K562 (cell line): ENCODE data around the gene SZT2. TPM values are rescaled to one million over a fixed set of nuclear protein-coding genes. Genes with fewer than 3 reads are reported as not detected.
A peak's percentile ranks its signal among the peaks of the same experiment; 100 is the strongest.

Source experiments
- ATAC-seq: fragments of 200-7000 bp; cut with Tn5 transposase; 3 replicates; pipeline ENCODE4 v1.9.1; 2020; ENCODE audit warnings: moderate library complexity
- BruUV-seq: library from RNA; stranded (reverse); fragments of 400-500 nt; replicated peaks from 2 replicates; lab custom pipeline; 2021; lab: Mats Ljungman, UMichigan
- CTCF ChIA-PET: fragments of 300-600 bp; formaldehyde crosslinking; extraction: SDS; loops from one replicate; lab custom pipeline; 2021; ENCODE audit warnings: low intra/inter-chr PET ratio; lab: Yijun Ruan, JAX
- POLR2A ChIA-PET: fragments of 300-600, 350-650 bp; sonication (Branson Sonifier 250); formaldehyde crosslinking; extraction: SDS; loops from one replicate; lab custom pipeline; 2021; ENCODE audit warnings: antibody characterized with exemption, inconsistent platforms; lab: Yijun Ruan, JAX
- DNase-seq, 4 experiments: peaks; one replicate each; pipeline versions ENCODE4 v3.0.0 to v3.0.0-alpha.2; 2011 to 2018; ENCODE audit warnings: low spot score in 3 of 4, mixed read lengths in 3 of 4; ENCODE audit errors: extremely low read depth in 1 of 4
- FAIRE-seq: peaks from 2 replicates; lab custom pipeline; 2011; peaks lifted over from hg19 to GRCh38; lab: Jason Lieb, UNC
- H2AFZ ChIP-seq: 2 replicates; pipeline ENCODE4 v1.6.0; 2011; ENCODE audit warnings: low read depth, low read length, control low read depth, inconsistent platforms
- H3K27ac ChIP-seq: fragments of 200-600 bp; 3 replicates; pipeline ENCODE4 v1.8.0; 2011; ENCODE audit warnings: low read depth, mild to moderate bottlenecking, control low read depth, inconsistent platforms, low read length, moderate library complexity, mixed read lengths; ENCODE audit errors: extremely low read depth
- H3K27me3 ChIP-seq, 2 experiments: fragments of 300-600 bp in 1 of 2; 2 replicates in 1 of 2; 3 replicates in 1 of 2; pipeline versions ENCODE4 v1.6.0 to v1.8.0; 2011; ENCODE audit warnings: inconsistent platforms in 2 of 2, low read length in 2 of 2, mild to moderate bottlenecking in 1 of 2, mixed read lengths in 1 of 2, moderate library complexity in 1 of 2; ENCODE audit not compliant: control insufficient read depth in 2 of 2, insufficient read depth in 2 of 2
- H3K36me3 ChIP-seq: fragments of 300-600 bp; 3 replicates; pipeline ENCODE4 v1.8.0; 2011; ENCODE audit warnings: mild to moderate bottlenecking, low read length, inconsistent platforms; ENCODE audit not compliant: control insufficient read depth, insufficient read depth
- H3K4me1 ChIP-seq, 2 experiments: fragments of 200-600 bp in 1 of 2; replicated peaks in 1 of 2; 2 replicates in 1 of 2; 3 replicates in 1 of 2; pipeline versions ENCODE4 v1.5.1 to v1.8.0; 2011; ENCODE audit warnings: inconsistent platforms in 2 of 2, low read length in 2 of 2, mild to moderate bottlenecking in 1 of 2, mixed read lengths in 1 of 2, moderate library complexity in 1 of 2; ENCODE audit not compliant: control insufficient read depth in 2 of 2, insufficient read depth in 2 of 2
- H3K4me2 ChIP-seq: 2 replicates; pipeline ENCODE4 v1.6.1; 2011; ENCODE audit warnings: low read length, control low read depth, inconsistent platforms, mixed read lengths; ENCODE audit not compliant: insufficient read depth
- H3K4me3 ChIP-seq: fragments of 200-600 bp; sonication (generic), shearing (Covaris generic); 2 replicates; pipeline ENCODE4 v1.5.1; 2016; ENCODE audit warnings: control low read depth, inconsistent platforms
- H3K79me2 ChIP-seq: fragments of 200-600 bp; 3 replicates; pipeline ENCODE4 v1.8.0; 2011; ENCODE audit warnings: low read length, inconsistent platforms; ENCODE audit not compliant: control insufficient read depth, insufficient read depth
- H3K9ac ChIP-seq, 2 experiments: 2 replicates each; pipeline versions ENCODE4 v1.6.0 to v1.6.1; 2011; ENCODE audit warnings: low read depth in 2 of 2, low read length in 2 of 2, control low read depth in 1 of 2, inconsistent platforms in 1 of 2, mild to moderate bottlenecking in 1 of 2, mixed read lengths in 1 of 2; ENCODE audit not compliant: insufficient read depth in 1 of 2
- H3K9me1 ChIP-seq: one replicate; pipeline ENCODE4 v1.6.0; 2011; ENCODE audit warnings: inconsistent platforms, mild to moderate bottlenecking, low read length, moderate library complexity; ENCODE audit not compliant: control insufficient read depth, insufficient read depth
- H3K9me3 ChIP-seq: replicated peaks from 2 replicates; pipeline ENCODE4 v1.5.1; 2011; ENCODE audit warnings: low read depth, low read length, inconsistent platforms; ENCODE audit not compliant: control insufficient read depth, insufficient read depth
- H4K20me1 ChIP-seq: replicated peaks from 2 replicates; pipeline ENCODE4 v1.6.1; 2011; ENCODE audit warnings: low read length, inconsistent platforms, mixed read lengths; ENCODE audit not compliant: control insufficient read depth, insufficient read depth
- FOS ChIP-seq: IDR thresholded peaks from 3 replicates; pipeline ENCODE4 v1.6.1; 2011; ENCODE audit not compliant: insufficient read length; ENCODE audit errors: extremely low read depth
- PCBP2 ChIP-seq: fragments of 200-400 bp; formaldehyde crosslinking; IDR thresholded peaks from 2 replicates; pipeline ENCODE4 v1.6.1; 2018; ENCODE audit warnings: low read length, low read depth, mild to moderate bottlenecking, moderate library complexity; ENCODE audit not compliant: poor library complexity, severe bottlenecking
- POLR2A ChIP-seq: fragments of 450-650 bp; conservative IDR thresholded peaks from 2 replicates; pipeline ENCODE4 v1.6.1; 2016
- ZNF507 ChIP-seq: conservative IDR thresholded peaks from 2 replicates; pipeline ENCODE4 v1.6.1; 2017; ENCODE audit warnings: missing genetic modification characterization, missing compliant biosample characterization
- WGBS: fragments of 100-300 bp; shearing (Covaris generic); methylation state at CpG from one replicate; pipeline ENCODE4 v1.1.6; 2016; ENCODE audit warnings: low coverage, mixed read lengths; ENCODE audit not compliant: insufficient coverage; ENCODE audit errors: missing lambda C conversion rate; 5-methylcytosine and 5-hydroxymethylcytosine counted together
- in situ Hi-C: fragments of 300-500 bp; cut with MboI; formaldehyde crosslinking; loops from 4 replicates; pipeline ENCODE4 v1.15.0; 2018; ENCODE audit warnings: inconsistent platforms, mixed read lengths
- intact Hi-C: fragments of 100-400 bp; cut with micrococcal nuclease; formaldehyde crosslinking; loops from 2 replicates; pipeline ENCODE4 v1.14.2; 2022
- polyA plus RNA-seq, 8 experiments: library from polyadenylated mRNA; depleted of rRNA in 4 of 8; stranded (reverse) in 5 of 8; unstranded in 3 of 8; fragments of >200 nt; fragmentation: Nextera tagmentation in 2 of 8; fragmentation: Illumina TruSeq in 1 of 8; extraction: Ambion mirVana in 2 of 8; extraction: Trizol in 1 of 8; gene quantifications; 2 replicates each; pipeline versions ENCODE4 v1.2.1 to v1.2.3, GENCODE V29; 2011 to 2014; ENCODE audit warnings: inconsistent platforms in 1 of 8, missing spikeins in 1 of 8
- total RNA-seq, 7 experiments: library from RNA; depleted of rRNA in 6 of 7; stranded (reverse); fragments of >200 nt in 6 of 7; fragmentation: Illumina TruSeq in 2 of 7; extraction: Trizol in 2 of 7; gene quantifications; 2 replicates each; pipeline versions ENCODE4 v1.2.1 to v1.2.3, GENCODE V29; 2011 to 2021; ENCODE audit warnings: low replicate concordance in 1 of 7

Gene SZT2
- total and polyA plus RNA-seq, 9 of the 15 experiments (the other 6 are each of a cell fraction or from before 2014, with no cell fraction given), result 0.88 to 31.0 (median 12.8) TPM

- no peak for TF ChIP-seq PCBP2
- TF ChIP-seq ZNF507 (tag), result no peak
Observed at GRCh38 chr1:43363935-43364525, 25.7 kb upstream of the SZT2 start (continued).

- TF ChIP-seq FOS (no peak), POLR2A (0 out of 2 replicates have a peak, but pooled peaks have one; percentile 23)
- FAIRE-seq (no peak), ATAC-seq (no peak), DNase-seq (no peak)
- H3K4me1 ChIP-seq, result peaks cover 39 to 52% of the 10 kb centered on the region in 2 experiments
- peaks cover 10% of the 10 kb centered on the region; the same call in 1 of the 2 replicates for H4K20me1 ChIP-seq
- no peak overlapping the region; the same call in 1 of the 2 replicates for H3K4me3 ChIP-seq
- peak overlapping the region; percentile 2 for H3K4me2 ChIP-seq
- H3K9me1 ChIP-seq, result peaks cover 12% of the 10 kb centered on the region
- H3K27ac ChIP-seq, result no peak overlapping the region; the same call in 2 of the 3 replicates
- no peaks in the 10 kb centered on the region for H3K9me3 ChIP-seq
- intact Hi-C loops (no loop called here), in situ Hi-C loops (no loop called here)
- POLR2A ChIA-PET, result interaction anchor here (0.6 to 1.6 kb wide), 3 partner anchors 8 to 83 kb away, joined by 3 to 5 read pairs (median 5); no protein-coding TSS in a partner anchor
- BruUV-seq, result no TSS peak
- 81% methylated on average over 2 of the region's 2 CpGs for WGBS
- no peak overlapping the region for H2AFZ ChIP-seq
- H3K9ac ChIP-seq, result peak overlapping the region; percentile 0 to 97; a peak in 1 of 4 replicates
- no peaks in the 10 kb centered on the region for H3K27me3 ChIP-seq
- CTCF ChIA-PET, result no interaction called here
- peaks cover 53% of the 10 kb centered on the region for H3K36me3 ChIP-seq
- peaks cover 52% of the 10 kb centered on the region for H3K79me2 ChIP-seq
Observed at GRCh38 chr1:43365678-43366077, 24.0 kb upstream of the SZT2 start.
